ENCODE results near the gene RAB14.
A peak's percentile ranks its signal among the peaks of the same experiment; 100 is the strongest.

- TF ChIP-seq POLR2A (IDR thresholded peaks at IDR 0.05) (no peak), CTCF (IDR thresholded peaks at IDR 0.05) (peak in 6 of 7 experiments; percentile 9 to 35 (median 29))
Measured at GRCh38 chr9:121169094-121169601, 32.5 kb downstream of the RAB14 start.

All from body of pancreas (tissue), 4 donors.